ENCODE data around the gene QPCTL. TPM values are rescaled to one million over a fixed set of nuclear protein-coding genes. Genes with fewer than 3 reads are reported as not detected.

Gene QPCTL
- total RNA-seq, 1 donor from 2014 or later, result 2.6 TPM

GRCh38 chr19:45655073-45655472 lies 37.4 kb upstream of the QPCTL start:
- no peak overlapping the region for H3K9ac ChIP-seq (ENCODE audit: low read depth in 1 of 3, low read length in 3 of 3)
- H3K9me3 ChIP-seq (ENCODE audit: control insufficient read depth in 3 of 3, low read length in 3 of 3), result no peaks in the 10 kb centered on the region
- H3K27ac ChIP-seq (ENCODE audit: low read depth, low read length), result no peak overlapping the region
- no peaks in the 10 kb centered on the region for H3K4me1 ChIP-seq (ENCODE audit: control insufficient read depth in 3 of 3, insufficient read depth in 3 of 3, low read length in 3 of 3)
- H3K36me3 ChIP-seq (ENCODE audit: control insufficient read depth in 3 of 3, insufficient read depth in 3 of 3, low read length in 3 of 3), result no peaks in the 10 kb centered on the region
- no peak overlapping the region for H3K4me3 ChIP-seq (ENCODE audit: low read length in 3 of 3)
- peaks cover 0 to 13% (median 9%) of the 10 kb centered on the region in 3 donors for H3K27me3 ChIP-seq (ENCODE audit: control insufficient read depth in 3 of 3, insufficient read depth in 3 of 3, low read length in 3 of 3)

GRCh38 chr19:45657520-45658167 lies 34.8 kb upstream of the QPCTL start:
- H3K4me1 ChIP-seq (ENCODE audit: control insufficient read depth in 3 of 3, insufficient read depth in 3 of 3, low read length in 3 of 3), result no peaks in the 10 kb centered on the region
- no peak overlapping the region for H3K4me3 ChIP-seq (ENCODE audit: low read length in 3 of 3)
- H3K27ac ChIP-seq (ENCODE audit: low read depth, low read length), result no peak overlapping the region
- H3K36me3 ChIP-seq (ENCODE audit: control insufficient read depth in 3 of 3, insufficient read depth in 3 of 3, low read length in 3 of 3), result no peaks in the 10 kb centered on the region
- H3K9ac ChIP-seq (ENCODE audit: low read depth in 1 of 3, low read length in 3 of 3), result no peak overlapping the region
- H3K27me3 ChIP-seq (ENCODE audit: control insufficient read depth in 3 of 3, insufficient read depth in 3 of 3, low read length in 3 of 3), result peaks cover 6 to 15% (median 15%) of the 10 kb centered on the region in 3 donors
- no peaks in the 10 kb centered on the region for H3K9me3 ChIP-seq (ENCODE audit: control insufficient read depth in 3 of 3, low read length in 3 of 3)

DNA sequence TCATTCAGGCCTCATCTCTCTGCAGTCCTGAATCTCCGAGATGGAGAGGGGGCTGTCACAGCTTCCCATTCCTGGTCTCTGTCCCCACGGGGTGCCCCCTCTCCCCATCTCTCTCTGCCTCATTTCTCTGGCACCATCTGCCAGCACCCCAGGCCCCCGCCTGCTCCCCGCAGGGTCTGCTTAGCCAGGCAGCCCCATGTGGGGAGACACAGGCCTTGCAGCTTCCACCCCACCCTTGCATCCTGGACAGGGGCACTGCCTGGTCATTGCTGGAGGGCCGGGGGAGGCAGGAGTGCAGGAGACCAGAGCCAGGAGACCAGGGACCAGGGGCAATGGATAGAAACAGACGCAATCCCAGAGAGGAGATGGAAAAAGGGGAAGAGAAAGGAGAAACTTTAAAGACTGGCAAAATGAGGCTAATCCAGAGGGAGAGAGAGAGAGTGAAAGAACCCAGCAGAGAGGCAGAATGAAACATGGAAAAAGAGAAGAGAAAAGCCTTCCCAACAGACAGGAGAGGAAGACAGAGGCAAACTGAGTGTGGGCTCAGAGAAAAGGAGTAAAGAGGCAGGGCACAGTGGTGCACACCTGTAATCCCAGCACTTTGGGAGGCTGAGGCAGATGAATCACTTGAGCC lies 33.3 kb upstream of the QPCTL start:
- no peaks in the 10 kb centered on the region for H3K36me3 ChIP-seq (ENCODE audit: control insufficient read depth in 3 of 3, insufficient read depth in 3 of 3, low read length in 3 of 3)
- H3K27me3 ChIP-seq (ENCODE audit: control insufficient read depth in 3 of 3, insufficient read depth in 3 of 3, low read length in 3 of 3), result peaks cover 11 to 21% (median 20%) of the 10 kb centered on the region in 3 donors
- no peak overlapping the region for H3K27ac ChIP-seq (ENCODE audit: low read depth, low read length)
- H3K9me3 ChIP-seq (ENCODE audit: control insufficient read depth in 3 of 3, low read length in 3 of 3), result no peaks in the 10 kb centered on the region
- H3K4me3 ChIP-seq (ENCODE audit: low read length in 3 of 3), result no peak overlapping the region
- H3K4me1 ChIP-seq (ENCODE audit: control insufficient read depth in 3 of 3, insufficient read depth in 3 of 3, low read length in 3 of 3), result no peaks in the 10 kb centered on the region
- no peak overlapping the region for H3K9ac ChIP-seq (ENCODE audit: low read depth in 1 of 3, low read length in 3 of 3)

DNA sequence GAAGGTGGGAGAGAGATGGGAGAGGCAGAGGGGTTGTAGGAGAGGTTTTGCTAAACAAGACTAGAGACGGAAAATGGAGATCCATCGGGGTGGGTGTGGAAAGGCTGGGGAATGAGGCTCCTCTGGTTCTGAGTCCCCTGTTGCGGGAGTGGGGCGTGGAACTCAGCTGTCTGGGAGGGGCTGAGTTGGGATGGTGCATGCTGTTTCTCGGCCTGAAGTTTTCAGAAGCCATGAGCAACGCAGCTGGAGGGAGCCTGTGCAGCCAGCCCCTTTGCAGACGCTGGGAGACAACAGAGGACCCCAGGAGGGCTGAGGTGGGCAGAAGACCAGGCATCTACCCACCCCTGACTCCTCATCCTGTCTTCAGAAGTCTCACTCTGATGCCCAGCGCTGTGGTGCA lies 31.8 kb upstream of the QPCTL start:
- Histone ChIP-seq H3K27me3 (ENCODE audit: control insufficient read depth in 3 of 3, insufficient read depth in 3 of 3, low read length in 3 of 3) (peaks cover 17 to 28% (median 27%) of the 10 kb centered on the region in 3 donors), H3K27ac (ENCODE audit: low read depth, low read length) (no peak overlapping the region), H3K4me1 (ENCODE audit: control insufficient read depth in 3 of 3, insufficient read depth in 3 of 3, low read length in 3 of 3) (no peaks in the 10 kb centered on the region), H3K4me3 (ENCODE audit: low read length in 3 of 3) (no peak overlapping the region), H3K36me3 (ENCODE audit: control insufficient read depth in 3 of 3, insufficient read depth in 3 of 3, low read length in 3 of 3) (no peaks in the 10 kb centered on the region), H3K9ac (ENCODE audit: low read depth in 1 of 3, low read length in 3 of 3) (no peak overlapping the region), H3K9me3 (ENCODE audit: control insufficient read depth in 3 of 3, low read length in 3 of 3) (no peaks in the 10 kb centered on the region)

DNA sequence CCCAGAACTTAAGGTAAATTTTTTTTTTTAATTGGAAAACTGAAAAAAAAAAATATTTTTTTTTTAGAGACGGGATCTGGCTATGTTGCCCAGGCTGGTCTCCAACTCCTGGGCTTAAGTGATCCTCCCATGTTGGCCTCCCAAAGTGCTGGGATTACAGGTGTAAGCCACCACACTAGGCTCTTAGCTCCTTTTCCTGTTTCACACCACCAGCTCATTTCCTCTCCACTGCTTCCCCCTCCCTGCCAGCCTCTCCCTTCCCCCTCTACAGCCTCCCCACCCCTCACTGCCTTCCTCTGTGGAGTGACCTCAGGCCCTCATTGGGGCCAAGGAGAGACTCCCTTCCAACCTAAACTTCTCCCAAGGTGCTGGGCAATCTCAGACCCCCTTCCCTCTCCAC lies 28.7 kb upstream of the QPCTL start:
- Histone ChIP-seq H3K9me3 (ENCODE audit: control insufficient read depth in 3 of 3, low read length in 3 of 3) (no peaks in the 10 kb centered on the region), H3K36me3 (ENCODE audit: control insufficient read depth in 3 of 3, insufficient read depth in 3 of 3, low read length in 3 of 3) (no peaks in the 10 kb centered on the region), H3K27me3 (ENCODE audit: control insufficient read depth in 3 of 3, insufficient read depth in 3 of 3, low read length in 3 of 3) (peaks cover 41 to 54% (median 43%) of the 10 kb centered on the region in 3 donors), H3K4me3 (ENCODE audit: low read length in 3 of 3) (no peak overlapping the region), H3K4me1 (ENCODE audit: control insufficient read depth in 3 of 3, insufficient read depth in 3 of 3, low read length in 3 of 3) (peaks cover 3 to 11% (median 9%) of the 10 kb centered on the region in 3 donors), H3K27ac (ENCODE audit: low read depth, low read length) (no peak overlapping the region), H3K9ac (ENCODE audit: low read depth in 1 of 3, low read length in 3 of 3) (no peak overlapping the region)

GRCh38 chr19:45664575-45664974 lies 27.9 kb upstream of the QPCTL start:
- H3K4me1 ChIP-seq (ENCODE audit: control insufficient read depth in 3 of 3, insufficient read depth in 3 of 3, low read length in 3 of 3), result peaks cover 8 to 15% (median 14%) of the 10 kb centered on the region in 3 donors
- no peak overlapping the region for H3K4me3 ChIP-seq (ENCODE audit: low read length in 3 of 3)
- no peaks in the 10 kb centered on the region for H3K9me3 ChIP-seq (ENCODE audit: control insufficient read depth in 3 of 3, low read length in 3 of 3)
- H3K36me3 ChIP-seq (ENCODE audit: control insufficient read depth in 3 of 3, insufficient read depth in 3 of 3, low read length in 3 of 3), result no peaks in the 10 kb centered on the region
- no peak overlapping the region for H3K27ac ChIP-seq (ENCODE audit: low read depth, low read length)
- peaks cover 44 to 57% (median 48%) of the 10 kb centered on the region in 3 donors for H3K27me3 ChIP-seq (ENCODE audit: control insufficient read depth in 3 of 3, insufficient read depth in 3 of 3, low read length in 3 of 3)
- no peak overlapping the region for H3K9ac ChIP-seq (ENCODE audit: low read depth in 1 of 3, low read length in 3 of 3)

DNA sequence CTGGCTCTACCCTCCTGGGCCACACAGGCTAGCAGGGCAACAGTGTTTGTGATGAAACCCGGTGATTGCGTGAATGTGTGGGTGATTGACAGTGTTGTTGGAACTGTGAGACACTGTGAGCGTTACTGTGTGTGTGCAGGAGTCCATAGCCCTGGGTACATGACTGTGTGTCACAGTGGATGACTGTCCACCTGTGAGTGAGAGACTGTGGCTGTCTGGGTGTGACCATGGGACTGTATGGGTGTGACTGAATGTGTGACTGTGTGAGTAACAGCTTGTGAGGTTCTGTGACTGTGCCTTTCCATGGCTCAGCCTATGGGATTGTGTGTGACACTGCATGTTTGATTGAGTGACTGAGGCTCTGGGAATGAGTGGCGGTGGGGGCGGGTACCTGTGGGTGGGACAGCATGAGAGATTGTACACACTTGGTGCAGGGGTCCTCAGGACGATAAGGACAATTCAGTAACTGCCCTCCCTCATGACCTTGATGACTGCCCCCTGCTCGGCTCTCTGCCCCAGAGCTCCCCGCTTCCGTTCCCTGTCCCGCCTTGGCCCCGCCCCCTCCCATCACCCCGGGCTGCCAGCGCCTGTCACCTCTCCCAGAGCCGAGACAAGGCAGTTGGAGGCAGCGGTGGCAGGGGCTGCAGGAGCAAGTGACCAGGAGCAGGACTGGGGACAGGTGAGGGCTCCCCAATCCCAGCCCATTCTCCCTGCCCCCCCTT lies 24.7 kb upstream of the QPCTL start, which contains the start of gene GIPR:
TSS of gene GIPR (plus strand) at position 602 of the 722 bp plus-strand sequence. CDS start 1,300 bp downstream, outside the sequence.
- Histone ChIP-seq H3K4me1 (ENCODE audit: control insufficient read depth in 3 of 3, insufficient read depth in 3 of 3, low read length in 3 of 3) (peaks cover 8 to 15% (median 14%) of the 10 kb centered on the region in 3 donors), H3K9me3 (ENCODE audit: control insufficient read depth in 3 of 3, low read length in 3 of 3) (no peaks in the 10 kb centered on the region), H3K36me3 (ENCODE audit: control insufficient read depth in 3 of 3, insufficient read depth in 3 of 3, low read length in 3 of 3) (no peaks in the 10 kb centered on the region), H3K27ac (ENCODE audit: low read depth, low read length) (no peak within 1 kb of the TSS), H3K4me3 (ENCODE audit: low read length in 3 of 3) (peak within 1 kb of the TSS; percentile 4 to 52 (median 15)), H3K27me3 (ENCODE audit: control insufficient read depth in 3 of 3, insufficient read depth in 3 of 3, low read length in 3 of 3) (peaks cover 60 to 69% (median 64%) of the 10 kb centered on the region in 3 donors), H3K9ac (ENCODE audit: low read depth in 1 of 3, low read length in 3 of 3) (no peak within 1 kb of the TSS)

GRCh38 chr19:45668342-45668871 lies 24.1 kb upstream of the QPCTL start:
- peak overlapping the region; percentile 0 to 52 (median 4) for H3K4me3 ChIP-seq (ENCODE audit: low read length in 3 of 3)
- no peaks in the 10 kb centered on the region for H3K9me3 ChIP-seq (ENCODE audit: control insufficient read depth in 3 of 3, low read length in 3 of 3)
- peaks cover 8 to 15% (median 14%) of the 10 kb centered on the region in 3 donors for H3K4me1 ChIP-seq (ENCODE audit: control insufficient read depth in 3 of 3, insufficient read depth in 3 of 3, low read length in 3 of 3)
- H3K9ac ChIP-seq (ENCODE audit: low read depth in 1 of 3, low read length in 3 of 3), result no peak overlapping the region
- no peaks in the 10 kb centered on the region for H3K36me3 ChIP-seq (ENCODE audit: control insufficient read depth in 3 of 3, insufficient read depth in 3 of 3, low read length in 3 of 3)
- peaks cover 60 to 70% (median 66%) of the 10 kb centered on the region in 3 donors for H3K27me3 ChIP-seq (ENCODE audit: control insufficient read depth in 3 of 3, insufficient read depth in 3 of 3, low read length in 3 of 3)
- H3K27ac ChIP-seq (ENCODE audit: low read depth, low read length), result no peak overlapping the region

- H3K27ac ChIP-seq (ENCODE audit: low read depth, low read length), result no peak overlapping the region
- H3K9ac ChIP-seq (ENCODE audit: low read depth in 1 of 3, low read length in 3 of 3), result no peak overlapping the region
- peaks cover 52 to 69% (median 58%) of the 10 kb centered on the region in 3 donors for H3K27me3 ChIP-seq (ENCODE audit: control insufficient read depth in 3 of 3, insufficient read depth in 3 of 3, low read length in 3 of 3)
- no peak overlapping the region for H3K4me3 ChIP-seq (ENCODE audit: low read length in 3 of 3)
- H3K9me3 ChIP-seq (ENCODE audit: control insufficient read depth in 3 of 3, low read length in 3 of 3), result no peaks in the 10 kb centered on the region
- H3K4me1 ChIP-seq (ENCODE audit: control insufficient read depth in 3 of 3, insufficient read depth in 3 of 3, low read length in 3 of 3), result peaks cover 8 to 15% (median 14%) of the 10 kb centered on the region in 3 donors
- no peaks in the 10 kb centered on the region for H3K36me3 ChIP-seq (ENCODE audit: control insufficient read depth in 3 of 3, insufficient read depth in 3 of 3, low read length in 3 of 3)
These were observed 21.6 kb upstream of the QPCTL start for GRCh38 chr19:45670670-45671453.
